Measurements from ENCODE around the gene ANKRD60. TPM values are rescaled to one million over a fixed set of nuclear protein-coding genes. Genes with fewer than 3 reads are reported as not detected.

ANKRD60 gene, protein sequence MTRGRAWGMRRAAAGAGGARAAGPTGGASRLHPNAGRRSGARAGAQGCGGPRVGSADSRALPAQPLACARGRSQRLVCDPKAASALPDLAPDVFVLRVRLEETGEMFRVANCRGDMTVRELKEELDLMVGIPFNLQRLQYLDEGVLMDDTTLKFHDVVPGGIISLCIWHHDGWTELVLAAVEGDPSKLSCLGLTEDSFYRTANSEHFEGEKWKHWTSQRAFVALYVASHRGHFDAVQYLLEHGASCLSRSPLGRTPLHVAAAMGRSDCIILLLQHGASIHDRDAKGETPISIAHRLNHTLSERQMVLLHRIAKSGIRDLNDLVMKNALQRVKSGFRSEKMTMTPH
- total RNA-seq (not detected), polyA plus RNA-seq (not detected)
- long read RNA-seq, donor 1 = 0 reads
- long read RNA-seq, donor 2 = 0 reads
- long read RNA-seq, donor 3 = 0 reads

DNA sequence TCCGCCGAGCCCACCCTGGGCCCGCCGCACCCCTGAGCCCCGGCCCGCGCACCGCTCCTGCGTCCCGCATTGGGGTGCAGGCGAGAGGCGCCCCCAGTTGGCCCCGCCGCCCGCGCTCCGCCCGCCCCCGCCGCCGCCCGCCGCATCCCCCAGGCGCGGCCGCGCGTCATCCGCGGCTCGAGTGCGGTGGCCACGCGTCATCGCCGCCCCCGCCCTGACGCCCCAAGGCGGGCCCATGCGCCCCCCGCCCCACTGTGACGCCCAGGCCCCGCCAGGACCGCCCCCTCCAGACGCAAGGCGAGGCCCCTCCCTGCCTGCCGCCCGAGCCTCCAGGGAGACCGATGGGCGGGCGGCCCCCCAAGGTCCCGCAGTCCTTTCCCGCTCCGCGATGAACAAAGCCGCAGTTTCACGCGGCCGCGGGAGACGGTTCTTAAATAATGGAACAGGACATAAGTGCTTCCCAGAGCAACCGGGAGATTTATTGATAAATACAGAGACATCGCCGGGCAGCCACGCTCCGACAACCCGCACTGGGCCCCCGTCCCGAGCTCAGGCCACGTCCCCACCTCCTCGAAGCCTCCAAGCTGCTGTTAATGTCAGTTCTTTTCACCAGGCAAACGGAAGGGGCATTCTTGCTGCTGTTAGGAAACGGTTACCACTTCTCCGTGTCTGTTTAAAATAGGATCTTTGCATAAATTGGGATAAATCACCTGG is at the start of gene ANKRD60:
ANKRD60 (minus strand) TSS at position 170 of the 714 bp plus-strand sequence; CDS start at position 170, 0 bp downstream.
- no peaks in the 10 kb centered on the region for H3K9me3 ChIP-seq
- WGBS, 4 donors = 5 to 30% (median 16%) methylated on average over 13 to 74 of the region's 74 CpGs
- intact Hi-C loops (cut with DNase I) = no loop called here
- H3K4me3 ChIP-seq = peak within 1 kb of the TSS in 4 of 12 donors; percentile 18 to 39 (median 23)
- ATAC-seq = peak in 3 of 4 donors; percentile 23 to 63 (median 61)
- no peak for DNase-seq
- TF ChIP-seq, protein P1, sequence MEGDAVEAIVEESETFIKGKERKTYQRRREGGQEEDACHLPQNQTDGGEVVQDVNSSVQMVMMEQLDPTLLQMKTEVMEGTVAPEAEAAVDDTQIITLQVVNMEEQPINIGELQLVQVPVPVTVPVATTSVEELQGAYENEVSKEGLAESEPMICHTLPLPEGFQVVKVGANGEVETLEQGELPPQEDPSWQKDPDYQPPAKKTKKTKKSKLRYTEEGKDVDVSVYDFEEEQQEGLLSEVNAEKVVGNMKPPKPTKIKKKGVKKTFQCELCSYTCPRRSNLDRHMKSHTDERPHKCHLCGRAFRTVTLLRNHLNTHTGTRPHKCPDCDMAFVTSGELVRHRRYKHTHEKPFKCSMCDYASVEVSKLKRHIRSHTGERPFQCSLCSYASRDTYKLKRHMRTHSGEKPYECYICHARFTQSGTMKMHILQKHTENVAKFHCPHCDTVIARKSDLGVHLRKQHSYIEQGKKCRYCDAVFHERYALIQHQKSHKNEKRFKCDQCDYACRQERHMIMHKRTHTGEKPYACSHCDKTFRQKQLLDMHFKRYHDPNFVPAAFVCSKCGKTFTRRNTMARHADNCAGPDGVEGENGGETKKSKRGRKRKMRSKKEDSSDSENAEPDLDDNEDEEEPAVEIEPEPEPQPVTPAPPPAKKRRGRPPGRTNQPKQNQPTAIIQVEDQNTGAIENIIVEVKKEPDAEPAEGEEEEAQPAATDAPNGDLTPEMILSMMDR (IDR thresholded peaks at IDR 0.05) = no peak
- no peak for TF ChIP-seq POLR2A (IDR thresholded peaks at IDR 0.05)
- peaks cover 0 to 13% (median 0%) of the 10 kb centered on the region in 12 donors for H3K4me1 ChIP-seq
- no peak within 1 kb of the TSS for H3K27ac ChIP-seq
- peaks cover 9 to 56% (median 34%) of the 10 kb centered on the region in 9 donors for H3K27me3 ChIP-seq
- peaks cover 0 to 25% (median 0%) of the 10 kb centered on the region in 9 donors for H3K36me3 ChIP-seq

DNA sequence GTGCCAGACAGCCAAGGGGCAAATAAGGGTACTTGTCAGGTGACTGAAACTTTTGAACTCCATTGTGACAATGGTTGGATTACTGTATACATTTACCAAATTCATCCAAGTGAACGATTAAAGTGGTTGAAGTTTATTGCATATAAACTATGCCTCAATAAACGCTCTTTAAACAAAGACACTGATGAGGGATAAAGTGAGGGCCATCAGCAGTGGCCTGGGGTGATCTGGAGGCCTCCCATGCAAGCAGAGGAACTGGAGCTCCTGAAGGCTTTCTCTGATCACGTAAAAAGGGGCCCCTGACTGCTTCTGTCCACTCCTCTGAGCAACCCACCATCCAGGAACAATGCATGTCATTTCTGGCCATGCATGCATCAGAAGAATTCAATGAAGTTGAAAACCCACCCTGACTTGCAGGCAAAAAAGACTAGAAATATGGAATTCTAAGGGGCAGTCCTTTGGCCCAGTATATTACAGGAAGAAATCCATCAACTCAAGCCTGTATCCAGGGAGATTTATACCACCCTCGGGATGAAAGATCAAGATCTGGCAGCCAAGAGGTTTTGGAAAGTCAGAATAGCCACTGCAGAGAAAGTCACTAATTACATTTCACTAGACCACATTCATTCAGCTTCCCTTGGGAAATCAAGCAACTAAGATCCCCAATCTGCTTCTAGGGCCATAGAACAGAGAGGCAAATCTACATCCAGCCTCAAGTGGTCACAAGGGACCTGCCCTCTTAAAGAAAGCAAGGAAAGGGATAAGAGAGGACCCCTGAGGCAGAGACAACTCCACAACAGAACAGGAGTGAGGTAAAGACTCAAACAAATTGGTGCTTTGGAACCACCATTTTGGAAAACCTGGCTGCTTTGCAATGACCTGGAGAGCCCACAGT is 49.4 kb upstream of the ANKRD60 start:
- H3K4me3 ChIP-seq = no peak overlapping the region
- TF ChIP-seq, protein P1 (IDR thresholded peaks at IDR 0.05) = no peak
- no peak for TF ChIP-seq POLR2A (IDR thresholded peaks at IDR 0.05)
- no peak for ATAC-seq
- peaks cover 0 to 1% (median 0%) of the 10 kb centered on the region in 9 donors for H3K36me3 ChIP-seq
- H3K9me3 ChIP-seq = peaks cover 0 to 10% (median 0%) of the 10 kb centered on the region in 12 donors
- 76 to 82% (median 78%) methylated on average over 4 of the region's 4 CpGs for WGBS, 4 donors
- DNase-seq = no peak
- H3K4me1 ChIP-seq = peaks cover 0 to 3% (median 0%) of the 10 kb centered on the region in 12 donors
- no peaks in the 10 kb centered on the region for H3K27me3 ChIP-seq
- H3K27ac ChIP-seq = no peak overlapping the region
- intact Hi-C loops (cut with DNase I) = no loop called here

DNA sequence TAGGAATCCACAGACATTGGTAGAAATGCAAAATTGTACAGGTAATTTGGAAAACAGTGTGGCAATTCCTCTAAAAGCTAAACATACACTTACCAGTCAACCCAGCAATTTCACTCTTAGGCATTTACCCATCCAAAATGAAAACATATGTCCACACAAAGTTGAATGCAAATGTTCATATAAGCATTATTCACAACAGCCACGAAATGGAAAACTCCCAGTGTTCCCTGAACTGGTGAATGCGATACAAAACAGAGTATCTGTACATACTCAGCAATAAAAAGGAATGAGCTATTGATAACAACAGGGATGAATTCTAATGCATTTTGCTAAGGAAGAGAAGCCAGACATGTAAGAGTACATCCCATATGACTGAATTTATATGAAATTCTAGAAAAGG is 48.7 kb upstream of the ANKRD60 start:
- H3K4me3 ChIP-seq = no peak overlapping the region
- intact Hi-C loops (cut with DNase I) = no loop called here
- peaks cover 0 to 7% (median 3%) of the 10 kb centered on the region in 9 donors for H3K36me3 ChIP-seq
- no peak for ATAC-seq
- H3K27ac ChIP-seq = no peak overlapping the region
- WGBS, 4 donors = 94 to 96% (median 95%) methylated on average over 2 of the region's 2 CpGs
- peaks cover 0 to 3% (median 0%) of the 10 kb centered on the region in 12 donors for H3K4me1 ChIP-seq
- H3K9me3 ChIP-seq = peaks cover 0 to 10% (median 0%) of the 10 kb centered on the region in 12 donors
- DNase-seq = no peak
- TF ChIP-seq POLR2A (IDR thresholded peaks at IDR 0.05) = no peak
- TF ChIP-seq, protein P1 (IDR thresholded peaks at IDR 0.05) = no peak
- H3K27me3 ChIP-seq = no peaks in the 10 kb centered on the region
